ENCODE data around the gene FIG4.
"Not testable (repeated sequence)": the region's sequence is repeated elsewhere in the genome, so short reads cannot be mapped to it uniquely, and the experiment has no call there.

Gene FIG4

GRCh38 chr6:109702791-109703190 lies 11.7 kb downstream of the FIG4 start:
- DNase-seq (ENCODE audit: low read depth in 2 of 2), result no peak

- DNase-seq (ENCODE audit: low read depth in 2 of 2), result peak; percentile 46 to 53
Observed at GRCh38 chr6:109705258-109705657, 14.2 kb downstream of the FIG4 start.

- DNase-seq (ENCODE audit: low read depth in 2 of 2), result no peak
Observed at GRCh38 chr6:109706513-109706912, 15.4 kb downstream of the FIG4 start.

- DNase-seq (ENCODE audit: low read depth in 2 of 2), result not testable (repeated sequence)
Observed at GRCh38 chr6:109708099-109708498, 17.0 kb downstream of the FIG4 start.

GRCh38 chr6:109713097-109713496 lies 22.0 kb downstream of the FIG4 start:
- DNase-seq (ENCODE audit: low read depth in 2 of 2), result no peak

GRCh38 chr6:109714166-109714565 lies 23.1 kb downstream of the FIG4 start:
- no peak for DNase-seq (ENCODE audit: low read depth in 2 of 2)

- no peak for DNase-seq (ENCODE audit: low read depth in 2 of 2)
Observed at GRCh38 chr6:109714611-109715010, 23.5 kb downstream of the FIG4 start.

- no peak for DNase-seq (ENCODE audit: low read depth in 2 of 2)
Observed at GRCh38 chr6:109715616-109716015, 24.5 kb downstream of the FIG4 start.

GRCh38 chr6:109717971-109718370 lies 26.9 kb downstream of the FIG4 start:
- no peak for DNase-seq (ENCODE audit: low read depth in 2 of 2)

- DNase-seq (ENCODE audit: low read depth in 2 of 2), result no peak
Observed at GRCh38 chr6:109718991-109719390, 27.9 kb downstream of the FIG4 start.

GRCh38 chr6:109720311-109720710 lies 29.2 kb downstream of the FIG4 start:
- DNase-seq (ENCODE audit: low read depth in 2 of 2), result no peak

GRCh38 chr6:109722011-109722410 lies 30.9 kb downstream of the FIG4 start:
- DNase-seq (ENCODE audit: low read depth in 2 of 2), result no peak

GRCh38 chr6:109722564-109723254 lies 31.6 kb downstream of the FIG4 start:
- no peak for DNase-seq (ENCODE audit: low read depth in 2 of 2)

- not testable (repeated sequence) for DNase-seq (ENCODE audit: low read depth in 2 of 2)
Observed at GRCh38 chr6:109725250-109725649, 34.2 kb downstream of the FIG4 start.

GRCh38 chr6:109736273-109737025 lies 45.4 kb downstream of the FIG4 start:
- no peak for DNase-seq (ENCODE audit: low read depth in 2 of 2)

- DNase-seq (ENCODE audit: low read depth in 2 of 2), result no peak
Observed at GRCh38 chr6:109738255-109738654, 47.2 kb downstream of the FIG4 start.

- DNase-seq (ENCODE audit: low read depth in 2 of 2), result no peak
Observed at GRCh38 chr6:109738667-109739066, 47.6 kb downstream of the FIG4 start.

- no peak for DNase-seq (ENCODE audit: low read depth in 2 of 2)
Observed at GRCh38 chr6:109739686-109740085, 48.6 kb downstream of the FIG4 start.

- no peak for DNase-seq (ENCODE audit: low read depth in 2 of 2)
Observed at GRCh38 chr6:109740787-109741186, 49.7 kb downstream of the FIG4 start.

GRCh38 chr6:109743739-109744138 lies 52.6 kb downstream of the FIG4 start:
- no peak for DNase-seq (ENCODE audit: low read depth in 2 of 2)

GRCh38 chr6:109744779-109745178 lies 53.7 kb downstream of the FIG4 start:
- not testable (repeated sequence) for DNase-seq (ENCODE audit: low read depth in 2 of 2)

- DNase-seq (ENCODE audit: low read depth in 2 of 2), result no peak
Observed at GRCh38 chr6:109747221-109747620, 56.1 kb downstream of the FIG4 start.
